HL-60 (cell line): ENCODE data around the gene TLE3.

Experiments used
- DNase-seq, 2 experiments: peaks; one replicate each; pipeline ENCODE4 v3.0.0-alpha.2; 2010 to 2020; ENCODE audit warnings: low read depth in 1 of 2, low spot score in 1 of 2
- H3K27ac ChIP-seq: fragments of 250-450 bp; sonication (Bioruptor Pico); replicated peaks from 2 replicates; pipeline ENCODE4 v1.5.1; 2020; ENCODE audit warnings: mild to moderate bottlenecking, moderate library complexity
- H3K27me3 ChIP-seq: fragments of 250-450 bp; sonication (Bioruptor Pico); 2 replicates; pipeline ENCODE4 v1.5.1; 2021; ENCODE audit warnings: mild to moderate bottlenecking, moderate library complexity; ENCODE audit not compliant: insufficient read depth, poor library complexity, severe bottlenecking
- H3K4me3 ChIP-seq: replicated peaks from 2 replicates; pipeline ENCODE4 v1.5.1; 2011; ENCODE audit warnings: mild to moderate bottlenecking, control low read depth, low read length; ENCODE audit not compliant: insufficient read depth
- CTCF ChIP-seq: IDR thresholded peaks from one replicate; pipeline ENCODE4 v1.5.1; 2011; ENCODE audit warnings: low read length, control low read depth, inconsistent platforms; ENCODE audit not compliant: insufficient read depth
- GABPA ChIP-seq: IDR thresholded peaks from 2 replicates; pipeline ENCODE4 v1.6.1; 2012; ENCODE audit warnings: low read depth
- POLR2AphosphoS5 ChIP-seq: IDR thresholded peaks from 2 replicates; pipeline ENCODE4 v1.6.1; 2012; ENCODE audit warnings: low read depth
- REST ChIP-seq: IDR thresholded peaks from 2 replicates; pipeline ENCODE4 v1.6.1; 2012; ENCODE audit warnings: low read depth; ENCODE audit not compliant: insufficient replicate concordance
- SPI1 ChIP-seq: IDR thresholded peaks from 2 replicates; pipeline ENCODE4 v1.6.1; 2012; ENCODE audit warnings: low read depth, mild to moderate bottlenecking, borderline replicate concordance

The TLE3 gene

GRCh38 chr15:70031261-70031660, 66.5 kb downstream of the TLE3 start:
- Histone ChIP-seq H3K27me3 (no peaks in the 10 kb centered on the region), H3K4me3 (no peak overlapping the region), H3K27ac (no peak overlapping the region)
- TF ChIP-seq CTCF (no peak), GABPA (no peak), SPI1 (no peak), POLR2AphosphoS5 (no peak), REST (no peak)
- no peak for DNase-seq

GRCh38 chr15:70030851-70031250, 66.9 kb downstream of the TLE3 start:
- no peak overlapping the region for H3K27ac ChIP-seq
- DNase-seq: no peak
- no peaks in the 10 kb centered on the region for H3K27me3 ChIP-seq
- no peak overlapping the region for H3K4me3 ChIP-seq
- TF ChIP-seq CTCF (no peak), SPI1 (no peak), REST (no peak), GABPA (no peak), POLR2AphosphoS5 (no peak)

GRCh38 chr15:70029297-70029701, 68.4 kb downstream of the TLE3 start:
- no peak overlapping the region for H3K27ac ChIP-seq
- DNase-seq: no peak
- no peak for TF ChIP-seq REST
- TF ChIP-seq CTCF: no peak
- no peak for TF ChIP-seq GABPA
- no peak for TF ChIP-seq POLR2AphosphoS5
- TF ChIP-seq SPI1: no peak
- H3K27me3 ChIP-seq: no peaks in the 10 kb centered on the region
- no peak overlapping the region for H3K4me3 ChIP-seq
